ENCODE results near the gene HSPA9.

The HSPA9 gene

GRCh38 chr5:138595180-138595795 lies 20.1 kb upstream of the HSPA9 start:
- DNase-seq: no peak

- DNase-seq: no peak
These were observed 19.3 kb upstream of the HSPA9 start for GRCh38 chr5:138594305-138595058.

GRCh38 chr5:138588013-138588788 lies 13.0 kb upstream of the HSPA9 start:
- DNase-seq: no peak

GRCh38 chr5:138585157-138585556 lies 10.0 kb upstream of the HSPA9 start:
- no peak for DNase-seq

GRCh38 chr5:138583984-138584637 lies 8.9 kb upstream of the HSPA9 start:
- DNase-seq: no peak

- DNase-seq: no peak
These were observed 7.8 kb upstream of the HSPA9 start for GRCh38 chr5:138582959-138583358.

GRCh38 chr5:138580777-138581176 lies 5.6 kb upstream of the HSPA9 start:
- no peak for DNase-seq

- no peak for DNase-seq
These were observed 4.8 kb upstream of the HSPA9 start for GRCh38 chr5:138580001-138580400.

- DNase-seq: no peak
These were observed 4.3 kb upstream of the HSPA9 start for GRCh38 chr5:138579517-138579863.

GRCh38 chr5:138577452-138577851 lies 2.3 kb upstream of the HSPA9 start:
- no peak for DNase-seq

GRCh38 chr5:138574744-138575193 lies 432 bp downstream of the HSPA9 start:
- DNase-seq: no peak

- DNase-seq: no peak
These were observed 1.1 kb downstream of the HSPA9 start for GRCh38 chr5:138573949-138574670.

GRCh38 chr5:138573223-138573622 lies 2.0 kb downstream of the HSPA9 start:
- DNase-seq: no peak

GRCh38 chr5:138570871-138571270 lies 4.3 kb downstream of the HSPA9 start:
- DNase-seq: no peak

GRCh38 chr5:138569782-138570181 lies 5.4 kb downstream of the HSPA9 start:
- DNase-seq: no peak

GRCh38 chr5:138568061-138568824 lies 7.0 kb downstream of the HSPA9 start:
- no peak for DNase-seq

GRCh38 chr5:138566792-138567191 lies 8.4 kb downstream of the HSPA9 start:
- DNase-seq: no peak

GRCh38 chr5:138565100-138565821 lies 9.9 kb downstream of the HSPA9 start:
- DNase-seq: no peak

GRCh38 chr5:138564242-138564641 lies 11.0 kb downstream of the HSPA9 start:
- no peak for DNase-seq

- no peak for DNase-seq
These were observed 11.7 kb downstream of the HSPA9 start for GRCh38 chr5:138563340-138564118.
